WTC11 (cell line): ENCODE data around the gene HPS3. TPM values are rescaled to one million over a fixed set of nuclear protein-coding genes. Genes with fewer than 3 reads are reported as not detected.

Source experiments
- ATF1 ChIP-seq: sonication (generic); formaldehyde crosslinking; IDR thresholded peaks from 2 replicates; pipeline ENCODE4 v1.8.1; 2023; ENCODE audit warnings: mild to moderate bottlenecking, moderate library complexity, missing genetic modification reagents
- CBFB ChIP-seq: sonication (generic); formaldehyde crosslinking; IDR thresholded peaks from 2 replicates; pipeline ENCODE4 v1.8.1; 2022; ENCODE audit warnings: mild to moderate bottlenecking, low read depth, missing genetic modification reagents
- CREB1 ChIP-seq: sonication (generic); formaldehyde crosslinking; IDR thresholded peaks from 2 replicates; pipeline ENCODE4 v1.8.0; 2023; ENCODE audit warnings: mild to moderate bottlenecking, missing genetic modification reagents
- ELF4 ChIP-seq: sonication (generic); formaldehyde crosslinking; IDR thresholded peaks from 2 replicates; pipeline ENCODE4 v1.8.1; 2022; ENCODE audit warnings: low read depth, mild to moderate bottlenecking, moderate library complexity, missing genetic modification reagents
- FOXK1 ChIP-seq: sonication (generic); formaldehyde crosslinking; IDR thresholded peaks from 2 replicates; pipeline ENCODE4 v1.8.0; 2022; ENCODE audit warnings: mild to moderate bottlenecking, moderate library complexity, missing genetic modification reagents
- FOXP1 ChIP-seq: sonication (generic); formaldehyde crosslinking; IDR thresholded peaks from 2 replicates; pipeline ENCODE4 v1.8.0; 2022; ENCODE audit warnings: missing genetic modification reagents, mild to moderate bottlenecking, moderate library complexity, borderline replicate concordance
- GABPB1 ChIP-seq: sonication (generic); formaldehyde crosslinking; IDR thresholded peaks from 2 replicates; pipeline ENCODE4 v1.8.1; 2023; ENCODE audit warnings: mild to moderate bottlenecking, missing genetic modification reagents
- MYBL2 ChIP-seq: sonication (generic); formaldehyde crosslinking; IDR thresholded peaks from 2 replicates; pipeline ENCODE4 v1.8.1; 2023; ENCODE audit warnings: mild to moderate bottlenecking, moderate library complexity, missing genetic modification reagents
- NFYB ChIP-seq: sonication (generic); formaldehyde crosslinking; conservative IDR thresholded peaks from 2 replicates; pipeline ENCODE4 v1.8.0; 2022; ENCODE audit warnings: low read depth, missing genetic modification reagents
- NR1H2 ChIP-seq: sonication (generic); formaldehyde crosslinking; IDR thresholded peaks from 2 replicates; pipeline ENCODE4 v1.9.0; 2021; ENCODE audit warnings: mild to moderate bottlenecking, moderate library complexity, missing genetic modification reagents
- NR3C1 ChIP-seq: sonication (generic); formaldehyde crosslinking; conservative IDR thresholded peaks from 2 replicates; pipeline ENCODE4 v1.8.1; 2023; ENCODE audit warnings: low read depth, mild to moderate bottlenecking, missing genetic modification reagents
- TCF7 ChIP-seq: sonication (generic); formaldehyde crosslinking; IDR thresholded peaks from 2 replicates; pipeline ENCODE4 v1.8.0; 2022; ENCODE audit warnings: mild to moderate bottlenecking, low read depth, missing genetic modification reagents, moderate library complexity
- ZBTB21 ChIP-seq: sonication (generic); formaldehyde crosslinking; IDR thresholded peaks from 2 replicates; pipeline ENCODE4 v1.8.1; 2023; ENCODE audit warnings: mild to moderate bottlenecking, missing genetic modification reagents, borderline replicate concordance
- ZNF138 ChIP-seq: sonication (generic); formaldehyde crosslinking; conservative IDR thresholded peaks from 2 replicates; pipeline ENCODE4 v1.8.1; 2022; ENCODE audit warnings: mild to moderate bottlenecking, moderate library complexity, missing genetic modification reagents
- ZNF232 ChIP-seq: sonication (generic); formaldehyde crosslinking; IDR thresholded peaks from 2 replicates; pipeline ENCODE4 v1.8.0; 2022; ENCODE audit warnings: mild to moderate bottlenecking, missing genetic modification reagents
- ZNF263 ChIP-seq: sonication (generic); formaldehyde crosslinking; IDR thresholded peaks from 2 replicates; pipeline ENCODE4 v1.8.1; 2022; ENCODE audit warnings: low read depth, mild to moderate bottlenecking, moderate library complexity, missing genetic modification reagents
- ZNF317 ChIP-seq: sonication (generic); formaldehyde crosslinking; IDR thresholded peaks from 2 replicates; pipeline ENCODE4 v1.8.1; 2023; ENCODE audit warnings: low read depth, mild to moderate bottlenecking, moderate library complexity, missing genetic modification reagents, borderline replicate concordance
- total RNA-seq: library from RNA; stranded (reverse); gene quantifications from 3 replicates; pipeline ENCODE4 v1.2.3, GENCODE V29; 2021
- TF ChIP-seq, protein P1 (sequence below): sonication (generic); formaldehyde crosslinking; IDR thresholded peaks from 2 replicates; pipeline ENCODE4 v1.8.0; 2023; ENCODE audit warnings: missing genetic modification reagents
- TF ChIP-seq, protein P2 (sequence below): sonication (generic); formaldehyde crosslinking; IDR thresholded peaks from 2 replicates; pipeline ENCODE4 v1.8.0; 2023; ENCODE audit warnings: mild to moderate bottlenecking, missing genetic modification reagents
- TF ChIP-seq, protein P3 (sequence below): fragments of 250-450 bp; sonication (Bioruptor Pico); IDR thresholded peaks from 2 replicates; pipeline ENCODE4 v2.1.2; 2022; ENCODE audit warnings: mild to moderate bottlenecking, moderate library complexity
- TF ChIP-seq, protein P4 (sequence below): fragments of 250-450 bp; sonication (Bioruptor Pico); IDR thresholded peaks from 2 replicates; pipeline ENCODE4 v1.9.0; 2021; ENCODE audit warnings: mild to moderate bottlenecking
- TF ChIP-seq, protein P5 (sequence below): sonication (generic); formaldehyde crosslinking; IDR thresholded peaks from 2 replicates; pipeline ENCODE4 v1.8.1; 2023; ENCODE audit warnings: mild to moderate bottlenecking, missing genetic modification reagents
- TF ChIP-seq, protein P6 (sequence below): fragments of 250-450 bp; sonication (Bioruptor Pico); IDR thresholded peaks from 2 replicates; pipeline ENCODE4 v1.9.0; 2021; ENCODE audit warnings: moderate library complexity, mild to moderate bottlenecking, inconsistent platforms, borderline replicate concordance
- TF ChIP-seq, protein P7 (sequence below): sonication (generic); formaldehyde crosslinking; IDR thresholded peaks from 2 replicates; pipeline ENCODE4 v1.8.1; 2023; ENCODE audit warnings: mild to moderate bottlenecking, missing genetic modification reagents, moderate library complexity
- TF ChIP-seq, protein P8 (sequence below): sonication (generic); formaldehyde crosslinking; IDR thresholded peaks from 2 replicates; pipeline ENCODE4 v1.8.0; 2022; ENCODE audit warnings: mild to moderate bottlenecking, missing genetic modification reagents
- TF ChIP-seq, protein P9 (sequence below): sonication (generic); formaldehyde crosslinking; IDR thresholded peaks from 2 replicates; pipeline ENCODE4 v1.8.1; 2022; ENCODE audit warnings: mild to moderate bottlenecking, moderate library complexity, missing genetic modification reagents

The HPS3 gene
- total RNA-seq, 1 experiment from 2014 or later: 51.3 TPM

DNA sequence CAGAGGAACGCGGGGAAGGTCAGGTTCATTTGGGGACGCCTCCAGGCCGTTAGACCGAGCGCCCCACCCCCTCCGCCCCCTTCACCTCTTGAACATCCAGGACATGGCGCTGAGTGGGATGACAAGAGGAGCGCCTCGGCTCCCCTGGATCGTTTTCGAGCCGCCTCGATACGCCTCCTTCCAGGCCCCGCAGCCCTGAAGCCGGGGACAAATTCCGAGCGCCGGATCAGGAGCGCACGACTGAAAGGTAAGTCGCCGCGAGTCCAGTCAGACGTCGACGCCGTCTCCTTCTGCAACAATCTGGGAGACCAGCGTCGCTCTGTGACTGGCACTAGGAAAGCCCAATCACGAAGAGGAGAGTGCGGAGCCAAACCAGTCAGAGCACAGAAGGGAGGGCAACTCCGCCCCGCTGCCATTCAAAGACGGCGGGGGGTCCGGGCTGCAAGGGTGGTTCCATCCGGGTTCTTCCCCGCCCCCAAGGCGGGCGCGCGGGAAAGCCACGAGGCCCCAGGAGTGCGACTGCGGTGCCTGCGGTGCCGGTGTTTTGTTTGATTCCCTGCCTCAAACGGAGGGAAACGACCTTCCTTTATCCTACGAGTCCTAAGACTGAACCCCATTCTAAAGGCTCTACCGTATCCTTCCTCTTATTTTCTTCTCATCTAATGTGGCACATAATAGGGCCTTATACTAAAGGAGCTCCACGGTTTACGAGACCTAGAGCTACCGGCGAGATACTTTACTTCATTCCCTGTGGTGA is 43.0 kb upstream of the HPS3 start, which contains the start of gene HLTF (continued):
- TF ChIP-seq, protein P1, sequence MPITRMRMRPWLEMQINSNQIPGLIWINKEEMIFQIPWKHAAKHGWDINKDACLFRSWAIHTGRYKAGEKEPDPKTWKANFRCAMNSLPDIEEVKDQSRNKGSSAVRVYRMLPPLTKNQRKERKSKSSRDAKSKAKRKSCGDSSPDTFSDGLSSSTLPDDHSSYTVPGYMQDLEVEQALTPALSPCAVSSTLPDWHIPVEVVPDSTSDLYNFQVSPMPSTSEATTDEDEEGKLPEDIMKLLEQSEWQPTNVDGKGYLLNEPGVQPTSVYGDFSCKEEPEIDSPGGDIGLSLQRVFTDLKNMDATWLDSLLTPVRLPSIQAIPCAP (CRISPR knock-in tag): peak; percentile 90
- TF ChIP-seq FOXP1 (CRISPR knock-in tag) (peak; percentile 95), ELF4 (CRISPR knock-in tag) (peak; percentile 94; the same call in 1 of the 2 replicates), ZNF232 (peak; percentile 69; the same call in 1 of the 2 replicates), ZNF138 (CRISPR knock-in tag) (peak; percentile 91; the same call in 1 of the 2 replicates), FOXK1 (CRISPR knock-in tag) (peak; percentile 80), ATF1 (CRISPR knock-in tag) (peak; percentile 81; the same call in 1 of the 2 replicates), NR1H2 (CRISPR knock-in tag) (0 out of 2 replicates have a peak, but pooled peaks have one; percentile 70), NR3C1 (no peak), CREB1 (peak; percentile 96), MYBL2 (CRISPR knock-in tag) (peak; percentile 88; the same call in 1 of the 2 replicates), TCF7 (CRISPR knock-in tag) (no peak), ZNF317 (CRISPR knock-in tag) (peak; percentile 64; the same call in 1 of the 2 replicates), GABPB1 (CRISPR knock-in tag) (peak; percentile 74), ZNF263 (no peak), NFYB (CRISPR knock-in tag) (peak; percentile 99), ZBTB21 (CRISPR knock-in tag) (peak; percentile 84; the same call in 1 of the 2 replicates), CBFB (peak; percentile 35; the same call in 1 of the 2 replicates)
- TF ChIP-seq, protein P2, sequence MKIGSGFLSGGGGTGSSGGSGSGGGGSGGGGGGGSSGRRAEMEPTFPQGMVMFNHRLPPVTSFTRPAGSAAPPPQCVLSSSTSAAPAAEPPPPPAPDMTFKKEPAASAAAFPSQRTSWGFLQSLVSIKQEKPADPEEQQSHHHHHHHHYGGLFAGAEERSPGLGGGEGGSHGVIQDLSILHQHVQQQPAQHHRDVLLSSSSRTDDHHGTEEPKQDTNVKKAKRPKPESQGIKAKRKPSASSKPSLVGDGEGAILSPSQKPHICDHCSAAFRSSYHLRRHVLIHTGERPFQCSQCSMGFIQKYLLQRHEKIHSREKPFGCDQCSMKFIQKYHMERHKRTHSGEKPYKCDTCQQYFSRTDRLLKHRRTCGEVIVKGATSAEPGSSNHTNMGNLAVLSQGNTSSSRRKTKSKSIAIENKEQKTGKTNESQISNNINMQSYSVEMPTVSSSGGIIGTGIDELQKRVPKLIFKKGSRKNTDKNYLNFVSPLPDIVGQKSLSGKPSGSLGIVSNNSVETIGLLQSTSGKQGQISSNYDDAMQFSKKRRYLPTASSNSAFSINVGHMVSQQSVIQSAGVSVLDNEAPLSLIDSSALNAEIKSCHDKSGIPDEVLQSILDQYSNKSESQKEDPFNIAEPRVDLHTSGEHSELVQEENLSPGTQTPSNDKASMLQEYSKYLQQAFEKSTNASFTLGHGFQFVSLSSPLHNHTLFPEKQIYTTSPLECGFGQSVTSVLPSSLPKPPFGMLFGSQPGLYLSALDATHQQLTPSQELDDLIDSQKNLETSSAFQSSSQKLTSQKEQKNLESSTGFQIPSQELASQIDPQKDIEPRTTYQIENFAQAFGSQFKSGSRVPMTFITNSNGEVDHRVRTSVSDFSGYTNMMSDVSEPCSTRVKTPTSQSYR (CRISPR knock-in tag): peak; percentile 96
- TF ChIP-seq, protein P3, sequence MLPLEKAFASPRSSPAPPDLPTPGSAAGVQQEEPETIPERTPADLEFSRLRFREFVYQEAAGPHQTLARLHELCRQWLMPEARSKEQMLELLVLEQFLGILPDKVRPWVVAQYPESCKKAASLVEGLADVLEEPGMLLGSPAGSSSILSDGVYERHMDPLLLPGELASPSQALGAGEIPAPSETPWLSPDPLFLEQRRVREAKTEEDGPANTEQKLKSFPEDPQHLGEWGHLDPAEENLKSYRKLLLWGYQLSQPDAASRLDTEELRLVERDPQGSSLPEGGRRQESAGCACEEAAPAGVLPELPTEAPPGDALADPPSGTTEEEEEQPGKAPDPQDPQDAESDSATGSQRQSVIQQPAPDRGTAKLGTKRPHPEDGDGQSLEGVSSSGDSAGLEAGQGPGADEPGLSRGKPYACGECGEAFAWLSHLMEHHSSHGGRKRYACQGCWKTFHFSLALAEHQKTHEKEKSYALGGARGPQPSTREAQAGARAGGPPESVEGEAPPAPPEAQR (CRISPR knock-in tag): no peak
- TF ChIP-seq, protein P4, sequence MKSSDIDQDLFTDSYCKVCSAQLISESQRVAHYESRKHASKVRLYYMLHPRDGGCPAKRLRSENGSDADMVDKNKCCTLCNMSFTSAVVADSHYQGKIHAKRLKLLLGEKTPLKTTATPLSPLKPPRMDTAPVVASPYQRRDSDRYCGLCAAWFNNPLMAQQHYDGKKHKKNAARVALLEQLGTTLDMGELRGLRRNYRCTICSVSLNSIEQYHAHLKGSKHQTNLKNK (CRISPR knock-in tag): no peak
- TF ChIP-seq, protein P5, sequence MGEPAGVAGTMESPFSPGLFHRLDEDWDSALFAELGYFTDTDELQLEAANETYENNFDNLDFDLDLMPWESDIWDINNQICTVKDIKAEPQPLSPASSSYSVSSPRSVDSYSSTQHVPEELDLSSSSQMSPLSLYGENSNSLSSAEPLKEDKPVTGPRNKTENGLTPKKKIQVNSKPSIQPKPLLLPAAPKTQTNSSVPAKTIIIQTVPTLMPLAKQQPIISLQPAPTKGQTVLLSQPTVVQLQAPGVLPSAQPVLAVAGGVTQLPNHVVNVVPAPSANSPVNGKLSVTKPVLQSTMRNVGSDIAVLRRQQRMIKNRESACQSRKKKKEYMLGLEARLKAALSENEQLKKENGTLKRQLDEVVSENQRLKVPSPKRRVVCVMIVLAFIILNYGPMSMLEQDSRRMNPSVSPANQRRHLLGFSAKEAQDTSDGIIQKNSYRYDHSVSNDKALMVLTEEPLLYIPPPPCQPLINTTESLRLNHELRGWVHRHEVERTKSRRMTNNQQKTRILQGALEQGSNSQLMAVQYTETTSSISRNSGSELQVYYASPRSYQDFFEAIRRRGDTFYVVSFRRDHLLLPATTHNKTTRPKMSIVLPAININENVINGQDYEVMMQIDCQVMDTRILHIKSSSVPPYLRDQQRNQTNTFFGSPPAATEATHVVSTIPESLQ (CRISPR knock-in tag): no peak
- TF ChIP-seq, protein P6, sequence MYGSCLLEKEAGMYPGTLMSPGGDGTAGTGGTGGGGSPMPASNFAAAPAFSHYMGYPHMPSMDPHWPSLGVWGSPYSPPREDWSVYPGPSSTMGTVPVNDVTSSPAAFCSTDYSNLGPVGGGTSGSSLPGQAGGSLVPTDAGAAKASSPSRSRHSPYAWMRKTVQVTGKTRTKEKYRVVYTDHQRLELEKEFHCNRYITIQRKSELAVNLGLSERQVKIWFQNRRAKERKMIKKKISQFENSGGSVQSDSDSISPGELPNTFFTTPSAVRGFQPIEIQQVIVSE (CRISPR knock-in tag): no peak
- TF ChIP-seq, protein P7, sequence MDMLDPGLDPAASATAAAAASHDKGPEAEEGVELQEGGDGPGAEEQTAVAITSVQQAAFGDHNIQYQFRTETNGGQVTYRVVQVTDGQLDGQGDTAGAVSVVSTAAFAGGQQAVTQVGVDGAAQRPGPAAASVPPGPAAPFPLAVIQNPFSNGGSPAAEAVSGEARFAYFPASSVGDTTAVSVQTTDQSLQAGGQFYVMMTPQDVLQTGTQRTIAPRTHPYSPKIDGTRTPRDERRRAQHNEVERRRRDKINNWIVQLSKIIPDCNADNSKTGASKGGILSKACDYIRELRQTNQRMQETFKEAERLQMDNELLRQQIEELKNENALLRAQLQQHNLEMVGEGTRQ (CRISPR knock-in tag): peak; percentile 9; the same call in 1 of the 2 replicates
- TF ChIP-seq, protein P8, sequence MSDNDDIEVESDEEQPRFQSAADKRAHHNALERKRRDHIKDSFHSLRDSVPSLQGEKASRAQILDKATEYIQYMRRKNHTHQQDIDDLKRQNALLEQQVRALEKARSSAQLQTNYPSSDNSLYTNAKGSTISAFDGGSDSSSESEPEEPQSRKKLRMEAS (CRISPR knock-in tag): peak; percentile 100
- TF ChIP-seq, protein P9, sequence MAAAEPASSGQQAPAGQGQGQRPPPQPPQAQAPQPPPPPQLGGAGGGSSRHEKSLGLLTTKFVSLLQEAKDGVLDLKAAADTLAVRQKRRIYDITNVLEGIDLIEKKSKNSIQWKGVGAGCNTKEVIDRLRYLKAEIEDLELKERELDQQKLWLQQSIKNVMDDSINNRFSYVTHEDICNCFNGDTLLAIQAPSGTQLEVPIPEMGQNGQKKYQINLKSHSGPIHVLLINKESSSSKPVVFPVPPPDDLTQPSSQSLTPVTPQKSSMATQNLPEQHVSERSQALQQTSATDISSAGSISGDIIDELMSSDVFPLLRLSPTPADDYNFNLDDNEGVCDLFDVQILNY: peak; percentile 98
